Esophagus squamous epithelium (tissue), 4 donors: ENCODE measurements around the gene SPATS2L.

ENCODE experiments used
- CTCF ChIP-seq, 6 experiments: fragments of 450-650 bp in 4 of 6; fragments of 200-600 bp in 2 of 6; sonication (generic) in 2 of 6; IDR thresholded peaks; one replicate each; pipeline ENCODE4 v1.5.1; 2016 to 2019; ENCODE audit warnings: antibody characterized with exemption in 6 of 6, mild to moderate bottlenecking in 4 of 6, moderate library complexity in 4 of 6
- POLR2A ChIP-seq, 4 donors: fragments of 450-650 bp; IDR thresholded peaks; one replicate each; pipeline ENCODE4 v1.6.1; 2017; ENCODE audit warnings: antibody characterized with exemption in 4 of 4, mild to moderate bottlenecking in 4 of 4, moderate library complexity in 3 of 4

DNA sequence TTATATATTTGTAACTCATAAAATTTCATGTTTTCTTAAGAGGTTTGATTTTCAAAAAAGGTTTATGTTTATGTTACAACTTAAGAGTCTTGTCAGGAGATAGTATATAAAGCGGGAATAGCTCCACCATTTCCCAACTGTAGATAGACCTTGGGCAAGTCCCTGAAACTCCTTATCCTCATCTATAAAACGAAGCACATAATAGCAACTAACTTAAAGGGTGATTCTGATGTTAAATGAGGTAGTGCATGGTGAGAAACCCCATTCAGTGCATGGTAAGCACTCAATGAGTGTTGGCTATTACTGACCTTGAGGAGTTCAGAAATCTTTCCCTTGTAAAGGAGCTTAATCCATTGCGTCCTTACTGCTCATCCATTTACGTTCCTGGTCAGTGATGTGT lies 169.3 kb downstream of the SPATS2L start:
- TF ChIP-seq CTCF (IDR thresholded peaks at IDR 0.05) (no peak), POLR2A (IDR thresholded peaks at IDR 0.05) (no peak)
